Activated CD4-positive, alpha-beta T cell treated with anti-CD3 and anti-CD28 coated beads for 4 hours (primary cell): ENCODE results near the gene PIK3C3.
"Not testable (repeated sequence)": the region's sequence is repeated elsewhere in the genome, so short reads cannot be mapped to it uniquely, and the experiment has no call there.

ENCODE experiments used
- DNase-seq, 2 donors: peaks; one replicate each; pipeline ENCODE4 v3.0.0-alpha.2; 2020

The PIK3C3 gene

DNA sequence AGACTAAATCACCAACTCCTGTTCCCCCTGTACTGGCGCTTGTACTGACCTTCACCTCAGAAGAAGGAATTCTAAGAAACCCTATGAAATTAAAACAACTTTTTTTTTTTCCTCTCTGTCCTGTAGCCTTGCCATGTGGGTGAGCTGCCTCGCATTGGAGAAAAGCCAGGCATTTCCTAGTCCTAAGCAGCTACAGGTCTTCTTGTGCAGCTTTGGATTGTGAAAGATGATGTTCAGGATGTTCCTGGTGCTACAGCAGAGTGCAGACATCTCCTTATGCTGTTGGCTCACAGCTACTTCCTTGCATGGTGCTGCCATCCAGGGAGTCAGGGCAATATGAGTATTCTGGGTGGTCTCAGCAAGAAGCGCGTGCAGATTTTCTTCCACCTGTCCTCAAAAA lies 11.9 kb downstream of the PIK3C3 start:
- DNase-seq: no peak

DNA sequence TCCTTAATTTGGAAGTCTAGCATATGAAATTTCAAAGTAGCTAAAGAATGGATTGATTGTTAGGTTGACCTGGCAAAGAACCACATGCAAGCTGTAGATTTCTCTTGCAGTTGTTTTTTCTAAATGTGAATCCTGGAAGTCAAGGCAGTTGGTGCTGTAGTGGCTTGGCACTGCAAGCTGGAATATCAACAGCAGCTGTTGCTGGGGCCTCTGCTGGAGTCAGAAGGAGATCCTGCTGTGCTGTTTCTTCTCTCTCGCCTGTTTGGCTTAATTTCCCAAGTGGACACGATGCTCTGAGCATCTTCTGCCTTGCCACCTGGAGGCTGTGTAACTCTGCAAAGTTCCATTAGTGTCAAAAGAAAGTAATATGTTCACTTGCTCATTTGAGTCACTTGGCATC lies 12.6 kb downstream of the PIK3C3 start:
- no peak for DNase-seq

DNA sequence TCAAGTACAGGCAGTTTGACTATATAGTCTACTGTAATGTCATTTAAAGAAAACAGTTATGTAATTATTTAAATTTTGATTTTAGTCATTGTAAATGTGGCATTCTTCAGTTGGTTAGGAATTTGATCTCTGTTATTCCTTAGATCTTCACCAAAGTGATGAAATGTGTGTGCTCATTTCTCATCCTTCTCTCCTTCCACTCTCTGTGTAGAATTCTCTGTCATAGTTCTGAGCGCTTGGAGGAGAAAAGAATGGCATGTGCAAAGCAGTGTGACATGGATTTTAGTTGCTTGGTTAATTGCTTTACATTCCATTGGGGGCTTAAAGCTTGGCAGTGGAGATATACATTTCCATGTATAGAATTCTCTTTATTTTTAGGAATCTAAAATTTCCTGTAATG lies 14.8 kb downstream of the PIK3C3 start:
- DNase-seq: no peak

- DNase-seq: no peak
Measured at GRCh38 chr18:41972067-41972925, 17.3 kb downstream of the PIK3C3 start.

GRCh38 chr18:41973983-41974382 lies 18.9 kb downstream of the PIK3C3 start:
- DNase-seq: no peak

DNA sequence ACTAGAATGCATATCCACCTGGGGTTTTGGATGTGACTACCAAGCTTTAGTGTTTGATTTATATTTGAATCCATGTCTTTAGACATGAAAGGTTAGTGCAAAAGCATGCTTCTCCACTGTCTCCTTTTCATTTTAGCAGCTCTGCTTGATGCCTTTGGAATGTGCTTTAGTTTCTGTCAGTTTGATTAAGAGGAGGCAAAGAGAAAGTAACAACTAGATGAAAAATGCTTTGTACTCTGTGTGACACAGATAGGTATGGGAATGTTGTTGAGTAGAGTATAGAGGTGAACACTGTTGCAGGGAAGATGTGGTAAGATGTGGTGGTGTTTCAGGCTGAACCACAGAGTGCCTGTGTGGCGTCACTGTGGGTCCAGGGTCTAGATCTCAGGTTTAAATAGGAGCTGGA lies 19.8 kb downstream of the PIK3C3 start:
- DNase-seq: no peak

DNA sequence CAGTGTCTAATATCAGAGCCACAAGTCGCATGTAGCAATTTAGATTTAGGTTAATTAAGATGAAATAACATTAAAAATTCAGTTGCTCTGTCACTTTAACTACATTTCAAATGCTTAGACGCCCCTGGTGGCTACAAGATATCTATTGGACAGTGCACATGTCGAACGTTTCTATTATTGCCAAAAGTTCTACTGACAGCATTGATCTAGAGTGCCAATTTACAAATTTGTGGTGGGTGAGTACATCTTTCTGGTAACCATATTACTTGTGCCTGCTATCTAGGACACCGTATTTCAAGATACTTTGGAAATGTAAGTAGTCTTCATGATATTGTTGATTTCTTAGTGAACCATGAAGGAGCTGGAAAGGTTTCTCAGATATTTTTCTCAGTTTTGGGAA lies 20.2 kb downstream of the PIK3C3 start:
- DNase-seq: no peak

DNA sequence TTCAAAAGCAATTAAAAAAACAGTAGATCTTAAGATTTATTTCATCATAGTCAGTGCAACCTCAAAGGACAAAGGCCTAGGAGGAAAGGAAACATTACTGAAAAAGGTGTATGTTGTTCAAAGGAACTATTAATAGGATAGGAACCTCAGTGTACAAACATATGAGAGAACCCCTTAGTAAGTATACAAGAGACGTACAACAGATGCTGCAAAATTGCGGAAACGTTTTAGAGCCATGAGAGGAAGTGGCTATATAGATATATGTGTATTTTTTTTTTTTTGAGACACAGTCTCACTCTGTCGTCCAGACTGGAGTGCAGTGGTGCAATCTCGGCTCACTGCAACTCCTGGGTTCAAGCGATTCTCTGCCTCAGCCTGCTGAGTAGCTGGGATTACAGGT lies 22.2 kb downstream of the PIK3C3 start:
- DNase-seq: no peak

- DNase-seq: no peak
Measured at GRCh38 chr18:41982942-41983660, 28.1 kb downstream of the PIK3C3 start.

DNA sequence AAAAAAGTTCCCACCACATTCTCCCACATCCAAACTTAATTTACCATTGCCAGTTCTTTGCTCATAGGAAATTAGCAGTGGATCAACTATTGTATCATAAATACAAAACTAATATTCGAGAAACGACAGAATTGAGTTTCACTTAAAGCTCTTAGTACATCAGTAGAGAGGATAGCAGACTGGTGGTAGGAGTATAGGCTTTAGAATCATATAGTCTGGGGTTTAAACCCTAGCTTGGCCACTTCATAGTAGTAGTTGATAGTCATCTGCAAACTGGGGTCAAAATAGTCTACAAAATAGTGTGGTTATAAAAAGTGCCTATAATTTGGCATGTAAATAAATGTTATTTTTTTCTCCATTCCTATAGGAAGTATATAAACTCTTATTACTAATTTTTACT lies 30.9 kb downstream of the PIK3C3 start:
- no peak for DNase-seq

GRCh38 chr18:41989508-41989907 lies 34.5 kb downstream of the PIK3C3 start:
- no peak for DNase-seq

- DNase-seq: no peak
Measured at GRCh38 chr18:41992066-41992465, 37.0 kb downstream of the PIK3C3 start.

GRCh38 chr18:41992703-41993102 lies 37.7 kb downstream of the PIK3C3 start:
- no peak for DNase-seq

DNA sequence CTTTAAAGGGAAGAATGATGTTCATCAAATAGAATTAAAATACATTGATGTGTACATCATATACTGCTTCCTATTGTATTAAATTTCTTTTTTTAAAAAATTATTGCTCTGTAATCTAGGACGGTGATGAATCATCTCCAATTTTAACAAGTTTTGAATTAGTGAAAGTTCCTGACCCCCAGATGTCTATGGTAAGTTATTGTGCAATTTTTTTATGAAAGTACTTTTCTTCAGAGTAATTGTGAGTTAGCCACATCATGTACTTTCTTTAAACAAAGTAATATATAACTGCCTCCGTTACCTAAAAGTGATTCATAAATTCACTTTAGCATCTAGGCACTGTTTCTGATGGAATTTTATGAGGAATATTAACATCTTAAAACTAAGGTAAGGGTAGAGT lies 38.1 kb downstream of the PIK3C3 start:
- no peak for DNase-seq

GRCh38 chr18:41996020-41996419 lies 41.0 kb downstream of the PIK3C3 start:
- DNase-seq: no peak

DNA sequence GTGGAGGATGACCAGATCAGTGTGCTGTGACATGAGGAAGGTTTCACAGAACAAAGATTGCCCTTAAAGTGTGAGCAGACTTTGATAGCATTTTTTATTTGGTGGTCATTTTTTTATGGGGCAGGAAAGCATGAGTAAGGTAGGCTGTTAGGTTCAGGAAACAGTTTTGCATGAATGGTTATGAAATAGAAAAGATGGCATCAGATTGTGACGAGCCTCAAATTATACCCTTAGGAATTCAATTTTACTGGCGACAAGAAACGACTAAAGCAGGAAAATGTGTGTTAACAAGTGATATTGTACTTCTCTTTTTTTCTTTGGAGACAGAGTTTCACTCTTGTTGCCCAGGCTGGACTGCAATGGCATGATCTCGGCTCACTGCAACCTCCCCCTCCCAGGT lies 44.7 kb downstream of the PIK3C3 start:
- DNase-seq: no peak

DNA sequence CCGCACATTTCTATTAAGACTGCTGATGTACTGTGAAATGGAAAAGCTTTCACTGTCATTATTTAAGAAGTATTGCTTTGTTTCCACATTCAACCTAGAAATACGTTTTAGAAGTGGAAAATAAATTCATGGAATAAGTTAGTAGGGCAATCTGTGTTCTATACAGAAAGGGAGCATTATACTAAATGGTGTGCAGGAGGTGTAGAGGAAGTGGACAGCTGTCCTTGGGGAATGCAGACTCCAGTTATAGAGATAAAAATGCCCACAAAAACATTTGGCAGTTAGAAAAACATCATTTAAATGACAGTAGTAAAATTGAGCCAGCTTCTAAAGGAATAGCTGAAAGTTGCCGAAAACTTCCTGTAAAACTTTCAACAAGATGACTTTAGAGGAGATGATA lies 46.8 kb downstream of the PIK3C3 start:
- DNase-seq: no peak

GRCh38 chr18:42004653-42005052 lies 49.6 kb downstream of the PIK3C3 start:
- no peak for DNase-seq

GRCh38 chr18:42005782-42006181 lies 50.7 kb downstream of the PIK3C3 start:
- DNase-seq: no peak

GRCh38 chr18:42009457-42009856 lies 54.4 kb downstream of the PIK3C3 start:
- DNase-seq: not testable (repeated sequence)

GRCh38 chr18:42011053-42011452 lies 56.0 kb downstream of the PIK3C3 start:
- no peak for DNase-seq

DNA sequence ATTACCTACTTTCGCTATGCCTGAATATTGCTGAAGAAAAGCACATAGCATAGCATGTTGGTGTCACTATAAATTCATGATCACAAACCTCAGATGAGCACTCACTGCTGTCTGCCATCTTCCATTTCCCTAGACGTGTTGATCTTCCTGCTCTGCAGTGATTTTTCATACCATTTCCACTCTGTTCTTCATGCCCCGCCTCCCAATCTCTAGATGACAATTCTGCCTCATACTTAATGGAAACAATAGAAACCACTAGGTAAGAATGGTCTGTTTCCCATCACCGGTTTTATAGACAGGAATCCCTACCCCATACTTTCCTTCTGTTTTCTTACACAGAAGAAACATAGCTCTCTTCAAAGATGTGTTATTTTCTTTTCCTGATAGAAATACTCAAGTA lies 63.8 kb downstream of the PIK3C3 start:
- no peak for DNase-seq

GRCh38 chr18:42024131-42024530 lies 69.1 kb downstream of the PIK3C3 start:
- DNase-seq: no peak

GRCh38 chr18:42025491-42025890 lies 70.5 kb downstream of the PIK3C3 start:
- DNase-seq: no peak
